ENCODE data around the gene TMPRSS7. TPM values are rescaled to one million over a fixed set of nuclear protein-coding genes. Genes with fewer than 3 reads are reported as not detected.

Gene TMPRSS7
- total RNA-seq, 2 donors from 2014 or later: not detected

- H3K4me1 ChIP-seq (ENCODE audit: control insufficient read depth in 1 of 2, low read depth in 2 of 2): no peaks in the 10 kb centered on the region
- H3K9me3 ChIP-seq: no peaks in the 10 kb centered on the region
- DNase-seq (ENCODE audit: low spot score): no peak
- H3K4me3 ChIP-seq: no peak overlapping the region
- H3K36me3 ChIP-seq: no peaks in the 10 kb centered on the region
- no peak for ATAC-seq (ENCODE audit: insufficient number of reproducible peaks, low FRiP score, low read depth)
- no peak overlapping the region for H3K27ac ChIP-seq
- no peak for TF ChIP-seq CTCF (IDR thresholded peaks at IDR 0.05)
- no peaks in the 10 kb centered on the region for H3K27me3 ChIP-seq (replicated peaks; ENCODE audit: insufficient read depth)
Observed at GRCh38 chr3:112111785-112112402, 77.4 kb downstream of the TMPRSS7 start.

GRCh38 chr3:112114576-112115160 lies 80.1 kb downstream of the TMPRSS7 start:
- no peaks in the 10 kb centered on the region for H3K27me3 ChIP-seq (replicated peaks; ENCODE audit: insufficient read depth)
- no peaks in the 10 kb centered on the region for H3K4me1 ChIP-seq (ENCODE audit: control insufficient read depth in 1 of 2, low read depth in 2 of 2)
- DNase-seq (ENCODE audit: low spot score) (no peak), ATAC-seq (ENCODE audit: insufficient number of reproducible peaks, low FRiP score, low read depth) (no peak)
- no peak overlapping the region for H3K4me3 ChIP-seq
- no peaks in the 10 kb centered on the region for H3K9me3 ChIP-seq
- H3K36me3 ChIP-seq: no peaks in the 10 kb centered on the region
- no peak overlapping the region for H3K27ac ChIP-seq
- TF ChIP-seq CTCF (IDR thresholded peaks at IDR 0.05): no peak

GRCh38 chr3:112115161-112115739 lies 80.7 kb downstream of the TMPRSS7 start:
- no peaks in the 10 kb centered on the region for H3K4me1 ChIP-seq (ENCODE audit: control insufficient read depth in 1 of 2, low read depth in 2 of 2)
- H3K27me3 ChIP-seq (replicated peaks; ENCODE audit: insufficient read depth): no peaks in the 10 kb centered on the region
- no peaks in the 10 kb centered on the region for H3K36me3 ChIP-seq
- no peak for TF ChIP-seq CTCF (IDR thresholded peaks at IDR 0.05)
- DNase-seq (ENCODE audit: low spot score) (no peak), ATAC-seq (ENCODE audit: insufficient number of reproducible peaks, low FRiP score, low read depth) (no peak)
- H3K4me3 ChIP-seq: no peak overlapping the region
- H3K9me3 ChIP-seq: no peaks in the 10 kb centered on the region
- H3K27ac ChIP-seq: no peak overlapping the region

- Histone ChIP-seq H3K9me3 (no peaks in the 10 kb centered on the region), H3K36me3 (no peaks in the 10 kb centered on the region), H3K4me3 (no peak overlapping the region), H3K27ac (no peak overlapping the region), H3K4me1 (ENCODE audit: control insufficient read depth in 1 of 2, low read depth in 2 of 2) (no peaks in the 10 kb centered on the region), H3K27me3 (replicated peaks; ENCODE audit: insufficient read depth) (no peaks in the 10 kb centered on the region)
- ATAC-seq (ENCODE audit: insufficient number of reproducible peaks, low FRiP score, low read depth): no peak
- no peak for DNase-seq (ENCODE audit: low spot score)
- TF ChIP-seq CTCF (IDR thresholded peaks at IDR 0.05): no peak
Observed at GRCh38 chr3:112115806-112116383, 81.4 kb downstream of the TMPRSS7 start.

- DNase-seq (ENCODE audit: low spot score): no peak
- no peaks in the 10 kb centered on the region for H3K36me3 ChIP-seq
- TF ChIP-seq CTCF (IDR thresholded peaks at IDR 0.05): no peak
- no peak overlapping the region for H3K4me3 ChIP-seq
- H3K9me3 ChIP-seq: no peaks in the 10 kb centered on the region
- no peaks in the 10 kb centered on the region for H3K4me1 ChIP-seq (ENCODE audit: control insufficient read depth in 1 of 2, low read depth in 2 of 2)
- no peak overlapping the region for H3K27ac ChIP-seq
- no peak for ATAC-seq (ENCODE audit: insufficient number of reproducible peaks, low FRiP score, low read depth)
- no peaks in the 10 kb centered on the region for H3K27me3 ChIP-seq (replicated peaks; ENCODE audit: insufficient read depth)
Observed at GRCh38 chr3:112116748-112117186, 82.2 kb downstream of the TMPRSS7 start.
